HAP-1 (cell line): Measurements from ENCODE around the gene SPEF2.
A peak's percentile ranks its signal among the peaks of the same experiment; 100 is the strongest.

ENCODE experiments used
- DNase-seq, 2 experiments: peaks; one replicate each; pipeline ENCODE4 v3.0.0-alpha.2; 2016 to 2020; ENCODE audit warnings: low spot score in 2 of 2
- H3K27me3 ChIP-seq: fragments of 250-450 bp; sonication (Bioruptor Pico); 2 replicates; pipeline ENCODE4 v1.5.1; 2020; ENCODE audit warnings: low read depth, mild to moderate bottlenecking, moderate library complexity
- H3K36me3 ChIP-seq: fragments of 250-450 bp; sonication (Bioruptor Pico); replicated peaks from 2 replicates; pipeline ENCODE4 v1.5.1; 2020; ENCODE audit warnings: mild to moderate bottlenecking
- H3K4me1 ChIP-seq: fragments of 250-450 bp; sonication (Bioruptor Pico); 2 replicates; pipeline ENCODE4 v1.5.1; 2020; ENCODE audit warnings: mild to moderate bottlenecking
- H3K4me3 ChIP-seq: fragments of 250-450 bp; sonication (Bioruptor Pico); 2 replicates; pipeline ENCODE4 v1.5.1; 2020; ENCODE audit warnings: mild to moderate bottlenecking, moderate library complexity
- H3K9me3 ChIP-seq: fragments of 250-450 bp; sonication (Bioruptor Pico); 2 replicates; pipeline ENCODE4 v1.5.1; 2020; ENCODE audit warnings: mild to moderate bottlenecking, moderate library complexity
- in situ Hi-C: fragments of 300-500 bp; cut with MboI; formaldehyde crosslinking; loops from 3 replicates; pipeline ENCODE4 v1.14.3; 2020; ENCODE audit warnings: low sequenced_read_pairs, inconsistent platforms, mixed read lengths

The SPEF2 gene

DNA sequence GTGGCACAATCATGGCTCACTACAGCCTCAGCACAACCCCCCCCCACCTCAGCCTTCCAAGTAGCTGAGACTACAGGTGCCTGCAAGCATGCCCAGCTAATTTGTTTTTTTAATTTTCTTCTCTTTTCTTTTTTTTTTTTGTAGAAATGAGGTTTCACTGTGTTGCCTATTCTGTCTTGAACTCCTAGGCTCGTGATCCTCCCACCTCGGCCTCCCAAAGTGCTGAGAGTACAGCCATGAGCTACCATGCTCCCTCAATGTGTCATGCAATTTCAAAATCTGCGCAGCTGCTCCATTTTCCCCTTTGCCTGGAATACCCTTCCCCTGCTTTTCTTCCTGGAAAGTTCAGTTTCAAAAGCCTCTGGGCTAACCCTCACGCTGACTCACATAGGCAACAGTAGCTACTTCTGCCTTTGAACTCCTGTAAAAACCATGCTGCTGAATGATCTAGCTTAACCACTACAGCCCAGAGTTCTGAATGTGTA is 168.0 kb downstream of the SPEF2 start:
- in situ Hi-C loops, result no loop called here
- no peaks in the 10 kb centered on the region for H3K27me3 ChIP-seq
- no peak for DNase-seq

DNA sequence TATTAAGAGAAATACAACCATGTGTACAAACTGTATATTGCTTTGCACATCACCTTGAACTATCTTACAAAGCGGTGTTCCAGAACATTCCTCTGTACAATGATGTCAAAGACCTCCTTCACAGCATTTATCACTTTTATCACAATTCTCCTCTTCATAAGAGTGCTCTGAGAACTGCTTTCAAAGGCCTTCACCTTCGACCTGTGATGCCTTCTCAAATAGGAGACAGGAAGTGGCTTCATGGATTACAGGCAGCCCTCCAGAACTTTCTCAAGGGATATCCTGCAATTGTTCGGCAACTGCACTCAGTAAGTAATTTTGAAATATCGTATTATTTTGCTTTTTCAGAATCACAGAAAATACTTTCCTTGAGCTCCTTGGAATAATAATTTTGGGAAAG is 171.1 kb downstream of the SPEF2 start:
- H3K4me1 ChIP-seq, result no peaks in the 10 kb centered on the region
- H3K36me3 ChIP-seq, result no peaks in the 10 kb centered on the region
- in situ Hi-C loops, result no loop called here
- no peak overlapping the region for H3K4me3 ChIP-seq
- H3K9me3 ChIP-seq, result no peaks in the 10 kb centered on the region
- no peak for DNase-seq
- no peaks in the 10 kb centered on the region for H3K27me3 ChIP-seq

More for the DNA sequence above, 168.0 kb downstream of the SPEF2 start:
- Histone ChIP-seq H3K4me1 (no peaks in the 10 kb centered on the region), H3K9me3 (no peaks in the 10 kb centered on the region), H3K36me3 (no peaks in the 10 kb centered on the region), H3K4me3 (no peak overlapping the region)

DNA sequence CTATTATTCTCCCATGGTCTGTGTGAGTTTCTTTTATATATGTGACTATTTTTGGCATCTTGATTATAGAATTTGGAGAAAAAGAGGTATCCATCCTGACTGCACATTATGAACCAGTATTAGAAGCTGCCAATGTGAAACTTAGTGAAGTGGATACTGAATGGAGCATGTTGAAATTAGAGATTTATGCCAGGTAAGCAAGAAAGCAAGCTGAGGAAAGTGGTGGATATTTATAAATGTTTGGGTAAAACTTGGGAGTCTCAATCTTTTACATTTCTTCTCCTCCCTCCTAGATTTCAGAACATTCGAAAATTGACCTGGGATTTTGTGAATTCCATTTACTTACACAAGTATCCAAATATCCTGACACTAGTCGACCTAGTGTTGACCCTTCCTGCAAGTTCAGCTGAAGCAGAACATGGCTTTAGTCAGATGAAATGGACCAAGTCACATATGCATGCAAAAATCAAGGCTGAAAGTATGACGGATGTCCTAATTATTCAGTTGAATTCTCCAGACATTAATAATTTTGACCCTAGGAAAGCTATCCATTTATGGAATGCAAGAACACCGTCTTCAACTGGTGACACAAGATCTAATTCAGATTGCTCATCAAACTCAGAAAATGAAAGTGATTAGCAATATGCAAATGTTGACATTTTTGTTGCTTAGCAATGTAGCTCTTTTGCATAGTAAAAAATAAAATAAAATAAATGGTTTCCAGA is 172.2 kb downstream of the SPEF2 start:
- no peaks in the 10 kb centered on the region for H3K9me3 ChIP-seq
- no peak for DNase-seq
- H3K4me3 ChIP-seq, result no peak overlapping the region
- H3K4me1 ChIP-seq, result no peaks in the 10 kb centered on the region
- in situ Hi-C loops, result no loop called here
- no peaks in the 10 kb centered on the region for H3K27me3 ChIP-seq
- H3K36me3 ChIP-seq, result no peaks in the 10 kb centered on the region

DNA sequence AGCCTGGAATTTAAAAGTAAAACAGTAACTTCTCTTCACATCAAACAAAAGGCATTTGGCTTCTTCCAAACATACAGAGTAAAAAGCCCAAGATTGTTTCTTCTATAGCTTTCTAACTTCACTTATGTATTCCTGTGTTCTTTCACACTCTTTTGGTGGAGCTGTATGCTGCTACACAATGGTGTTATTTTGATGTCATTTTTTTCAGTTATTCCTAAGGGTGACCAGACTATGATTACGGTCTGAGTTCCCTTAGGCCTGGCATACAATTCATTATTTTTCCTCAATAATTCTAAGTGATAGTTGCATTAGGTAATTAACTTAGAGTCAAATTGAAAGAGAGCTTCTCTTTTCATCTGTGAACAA is 172.8 kb downstream of the SPEF2 start:
- Histone ChIP-seq H3K4me1 (no peaks in the 10 kb centered on the region), H3K9me3 (no peaks in the 10 kb centered on the region), H3K4me3 (no peak overlapping the region), H3K27me3 (no peaks in the 10 kb centered on the region), H3K36me3 (no peaks in the 10 kb centered on the region)
- DNase-seq, result no peak
- in situ Hi-C loops, result no loop called here

DNA sequence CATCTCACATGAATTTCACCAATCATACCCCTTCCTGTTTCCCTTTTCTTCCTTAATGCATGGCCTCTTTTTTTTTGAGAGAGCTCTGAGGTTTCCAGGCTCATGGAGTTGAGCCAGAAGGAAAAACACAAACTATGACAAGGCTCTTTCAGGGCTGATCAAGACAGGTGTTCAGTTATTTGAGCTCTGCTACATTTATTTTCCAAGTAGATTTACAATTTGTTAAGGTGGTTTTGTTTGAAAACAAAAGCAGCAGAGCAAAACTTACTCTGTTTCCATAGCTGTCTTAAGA is 176.6 kb downstream of the SPEF2 start:
- H3K27me3 ChIP-seq, result no peaks in the 10 kb centered on the region
- in situ Hi-C loops, result no loop called here
- no peaks in the 10 kb centered on the region for H3K4me1 ChIP-seq
- no peaks in the 10 kb centered on the region for H3K36me3 ChIP-seq
- no peak overlapping the region for H3K4me3 ChIP-seq
- DNase-seq, result no peak
- no peaks in the 10 kb centered on the region for H3K9me3 ChIP-seq

DNA sequence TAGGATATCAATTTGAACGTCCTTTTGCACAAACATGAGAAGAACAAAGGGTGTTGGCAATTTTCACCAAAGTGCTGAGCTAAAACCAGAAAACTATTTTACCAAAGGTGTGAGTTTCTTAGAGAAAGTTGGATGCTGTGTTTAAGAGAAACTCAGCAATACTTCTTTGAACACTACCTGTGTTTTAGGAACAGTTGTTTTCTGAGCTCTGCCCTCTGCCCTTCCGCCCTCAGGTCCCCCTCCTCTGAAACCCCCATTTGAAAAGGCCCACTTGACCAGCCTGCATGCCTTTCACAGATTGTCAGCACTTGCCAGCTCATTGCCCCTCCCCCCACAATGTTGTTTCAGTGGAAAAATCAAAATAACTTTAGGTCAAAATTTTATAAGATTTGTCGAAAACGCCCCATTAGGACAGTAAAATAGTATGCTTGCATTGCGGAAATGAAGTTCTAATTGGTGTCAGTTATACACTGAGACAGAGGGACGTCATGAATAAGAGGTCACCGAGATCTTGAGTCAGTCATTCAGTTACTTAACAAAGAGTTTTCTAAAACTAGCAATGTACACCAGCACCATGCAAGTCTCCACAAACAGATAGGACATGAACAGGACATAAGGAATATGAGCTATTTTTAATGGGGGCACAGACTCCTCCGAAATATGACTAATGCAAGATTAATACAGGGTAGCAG is 177.2 kb downstream of the SPEF2 start:
- in situ Hi-C loops, result no loop called here
- H3K4me3 ChIP-seq, result no peak overlapping the region
- no peak for DNase-seq
- H3K36me3 ChIP-seq, result no peaks in the 10 kb centered on the region
- H3K9me3 ChIP-seq, result no peaks in the 10 kb centered on the region
- no peaks in the 10 kb centered on the region for H3K27me3 ChIP-seq
- no peaks in the 10 kb centered on the region for H3K4me1 ChIP-seq

DNA sequence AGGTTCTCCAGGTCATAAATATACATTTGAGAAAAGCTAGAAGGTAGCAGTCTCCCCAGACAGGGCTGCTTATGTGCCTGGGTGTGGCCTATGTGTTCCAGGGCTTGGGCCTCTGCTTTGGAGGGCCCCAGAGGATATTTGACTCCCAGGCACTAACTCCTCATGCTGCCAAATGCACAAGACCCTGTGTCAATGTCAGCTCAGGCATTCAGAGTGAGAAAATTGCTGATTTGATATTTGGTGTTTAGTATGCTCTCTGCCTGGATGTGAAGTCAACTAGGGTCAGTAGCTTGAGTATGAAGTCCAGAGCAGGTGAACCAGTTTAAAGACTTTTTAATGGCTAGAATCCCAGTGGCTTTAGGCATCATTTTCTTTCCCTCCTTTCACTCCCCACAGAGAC is 181.5 kb downstream of the SPEF2 start:
- Histone ChIP-seq H3K36me3 (no peaks in the 10 kb centered on the region), H3K4me3 (no peak overlapping the region), H3K9me3 (no peaks in the 10 kb centered on the region), H3K4me1 (no peaks in the 10 kb centered on the region), H3K27me3 (no peaks in the 10 kb centered on the region)
- DNase-seq, result no peak
- in situ Hi-C loops, result no loop called here

DNA sequence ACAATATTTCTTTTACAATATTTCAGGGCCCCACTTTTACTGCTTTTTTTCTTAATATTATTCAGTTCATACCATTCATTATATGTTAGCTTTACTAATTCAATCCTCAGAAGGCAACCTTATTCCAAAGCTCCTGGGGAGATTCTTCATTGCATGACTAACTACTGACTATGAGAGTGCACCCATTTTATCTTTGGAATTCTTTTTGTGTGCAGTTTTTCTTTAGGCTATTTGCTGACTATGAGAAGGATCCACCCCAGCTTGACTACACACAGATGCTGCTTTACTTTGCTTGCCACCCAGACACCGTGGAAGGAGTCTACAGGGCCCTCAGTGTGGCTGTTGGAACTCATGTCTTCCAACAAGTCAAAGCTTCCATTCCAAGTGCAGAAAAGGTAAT is 182.1 kb downstream of the SPEF2 start:
- H3K36me3 ChIP-seq, result no peaks in the 10 kb centered on the region
- H3K9me3 ChIP-seq, result no peaks in the 10 kb centered on the region
- in situ Hi-C loops, result no loop called here
- H3K4me3 ChIP-seq, result no peak overlapping the region
- no peaks in the 10 kb centered on the region for H3K4me1 ChIP-seq
- no peak for DNase-seq
- no peaks in the 10 kb centered on the region for H3K27me3 ChIP-seq

DNA sequence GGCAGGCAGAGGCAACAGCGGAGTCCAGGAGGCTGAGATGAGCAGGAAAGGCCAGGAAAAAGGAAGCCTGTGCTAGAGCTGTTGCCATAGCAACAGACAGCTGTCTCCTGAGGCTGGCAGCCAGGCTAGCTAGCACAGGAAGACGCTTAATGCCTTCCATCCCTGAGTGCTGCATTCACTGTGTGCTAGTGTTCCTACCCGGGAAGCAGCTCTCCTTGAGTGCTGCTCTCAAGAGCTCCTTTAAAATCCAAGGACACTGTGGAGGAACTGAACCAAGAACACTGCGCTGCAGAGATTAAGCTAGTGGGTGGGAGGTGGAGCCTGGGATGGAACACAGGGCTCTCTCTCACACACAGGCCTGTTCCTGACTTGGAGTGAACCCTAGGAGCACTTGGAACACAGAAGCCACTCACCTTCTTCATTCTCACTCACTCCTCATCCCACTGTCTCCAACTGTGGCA is 185.6 kb downstream of the SPEF2 start:
- Histone ChIP-seq H3K4me1 (no peaks in the 10 kb centered on the region; the same call in 1 of the 2 replicates), H3K9me3 (no peaks in the 10 kb centered on the region), H3K36me3 (no peaks in the 10 kb centered on the region), H3K4me3 (no peak overlapping the region), H3K27me3 (no peaks in the 10 kb centered on the region)
- peak in 1 of 2 experiments; percentile 24 for DNase-seq
- in situ Hi-C loops, result no loop called here

DNA sequence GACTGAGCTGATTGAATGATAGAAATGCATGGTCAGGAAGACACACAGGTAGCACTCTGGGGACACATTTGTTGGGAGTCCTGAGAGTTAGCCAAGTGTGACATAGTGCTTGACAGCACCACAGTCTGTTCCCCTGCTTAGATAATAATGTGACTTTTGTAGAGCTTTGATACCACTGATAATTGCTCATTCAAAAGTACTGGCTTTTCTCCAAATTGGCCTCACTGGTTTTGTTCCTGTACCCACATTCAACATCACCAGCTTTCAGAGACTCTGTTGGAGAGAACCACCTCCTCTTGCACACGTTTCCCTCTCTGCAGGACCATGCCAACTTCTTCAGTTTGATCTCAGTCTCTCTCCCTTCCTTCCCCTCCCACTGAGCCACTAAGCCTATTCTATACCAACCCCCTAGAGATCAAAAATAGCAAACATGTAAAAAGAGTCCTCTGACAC is 186.6 kb downstream of the SPEF2 start:
- in situ Hi-C loops, result no loop called here

DNA sequence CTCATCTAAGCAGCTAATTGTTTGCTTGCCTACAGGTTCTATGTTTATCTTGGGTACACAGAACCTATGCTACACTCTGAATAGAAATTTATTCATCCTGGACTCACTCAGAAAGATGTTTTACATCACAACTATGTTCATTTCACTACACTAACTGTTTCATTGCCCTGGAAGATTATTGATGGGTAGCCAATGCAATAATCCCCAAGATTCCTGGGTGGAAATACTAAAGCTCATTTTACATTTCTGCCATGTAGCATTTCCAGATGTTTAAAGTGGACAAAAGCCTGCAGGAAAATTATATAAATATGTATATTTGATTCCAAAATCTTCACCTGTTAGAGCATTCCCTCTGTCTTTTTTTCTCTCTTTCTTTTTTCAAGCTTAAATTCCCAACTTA is 187.2 kb downstream of the SPEF2 start:
- no peaks in the 10 kb centered on the region; the same call in 1 of the 2 replicates for H3K4me1 ChIP-seq
- DNase-seq, result no peak
- H3K27me3 ChIP-seq, result no peaks in the 10 kb centered on the region
- H3K36me3 ChIP-seq, result no peaks in the 10 kb centered on the region
- in situ Hi-C loops, result no loop called here
- no peak overlapping the region for H3K4me3 ChIP-seq
- no peaks in the 10 kb centered on the region for H3K9me3 ChIP-seq

More for the DNA sequence above, 186.6 kb downstream of the SPEF2 start:
- no peak for DNase-seq
- H3K9me3 ChIP-seq, result no peaks in the 10 kb centered on the region
- H3K4me1 ChIP-seq, result no peaks in the 10 kb centered on the region; the same call in 1 of the 2 replicates
- H3K4me3 ChIP-seq, result no peak overlapping the region
- H3K36me3 ChIP-seq, result no peaks in the 10 kb centered on the region
- H3K27me3 ChIP-seq, result no peaks in the 10 kb centered on the region

DNA sequence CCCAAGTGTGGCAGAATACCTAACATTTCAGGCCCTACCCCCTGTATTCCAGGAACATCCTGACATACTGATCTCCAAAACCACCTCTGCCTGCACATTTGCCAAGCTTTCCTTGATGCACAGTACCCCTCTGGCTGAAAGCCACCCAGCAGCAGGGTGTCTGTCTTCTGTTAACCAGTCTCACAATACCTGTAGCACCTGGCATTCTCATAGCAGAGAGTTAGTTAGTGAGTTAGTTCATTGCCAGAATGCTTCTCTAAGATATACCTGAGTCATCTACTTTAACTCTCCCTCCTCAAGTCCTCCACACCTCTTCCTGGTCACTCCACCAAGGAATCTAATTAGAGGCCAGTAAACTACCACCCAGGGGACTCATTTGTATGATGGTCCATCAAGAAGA is 192.9 kb downstream of the SPEF2 start:
- in situ Hi-C loops, result no loop called here

DNA sequence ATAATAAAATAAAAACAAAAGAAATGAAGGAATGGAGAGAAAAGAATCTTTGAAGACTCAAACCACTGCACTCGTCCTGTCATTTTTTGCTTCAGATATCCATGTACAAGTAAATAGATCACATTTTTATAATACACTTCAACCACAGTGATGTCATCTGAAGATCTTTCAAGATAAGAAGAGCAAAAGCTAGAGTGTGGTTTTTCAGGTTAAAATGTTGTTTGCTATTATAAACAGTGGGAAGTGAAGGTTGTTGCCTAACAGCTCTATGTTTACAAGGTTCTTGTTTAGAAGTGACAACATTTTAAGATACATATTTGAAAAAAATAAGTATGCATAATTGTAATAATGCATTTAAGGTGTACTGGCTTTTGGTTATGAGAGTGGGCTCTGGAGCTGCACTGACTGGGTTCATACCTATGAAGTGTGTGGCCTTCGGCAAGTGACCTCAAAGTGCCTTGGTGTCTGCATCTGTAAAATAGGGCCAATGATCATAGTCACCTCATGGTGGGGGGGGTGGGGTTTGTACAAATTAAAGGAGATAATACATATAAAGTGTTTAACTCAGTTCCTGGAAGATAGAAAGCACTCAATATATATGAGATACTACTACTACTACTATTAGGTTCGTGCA is 193.6 kb downstream of the SPEF2 start:
- DNase-seq, result no peak
- Histone ChIP-seq H3K27me3 (no peaks in the 10 kb centered on the region), H3K4me3 (no peak overlapping the region), H3K36me3 (no peaks in the 10 kb centered on the region), H3K9me3 (no peaks in the 10 kb centered on the region), H3K4me1 (peaks cover 6% of the 10 kb centered on the region)
- in situ Hi-C loops, result no loop called here

More for the DNA sequence above, 192.9 kb downstream of the SPEF2 start:
- H3K27me3 ChIP-seq, result no peaks in the 10 kb centered on the region
- H3K9me3 ChIP-seq, result no peaks in the 10 kb centered on the region
- peaks cover 6% of the 10 kb centered on the region for H3K4me1 ChIP-seq
- no peaks in the 10 kb centered on the region for H3K36me3 ChIP-seq
- no peak overlapping the region for H3K4me3 ChIP-seq
- DNase-seq, result no peak

DNA sequence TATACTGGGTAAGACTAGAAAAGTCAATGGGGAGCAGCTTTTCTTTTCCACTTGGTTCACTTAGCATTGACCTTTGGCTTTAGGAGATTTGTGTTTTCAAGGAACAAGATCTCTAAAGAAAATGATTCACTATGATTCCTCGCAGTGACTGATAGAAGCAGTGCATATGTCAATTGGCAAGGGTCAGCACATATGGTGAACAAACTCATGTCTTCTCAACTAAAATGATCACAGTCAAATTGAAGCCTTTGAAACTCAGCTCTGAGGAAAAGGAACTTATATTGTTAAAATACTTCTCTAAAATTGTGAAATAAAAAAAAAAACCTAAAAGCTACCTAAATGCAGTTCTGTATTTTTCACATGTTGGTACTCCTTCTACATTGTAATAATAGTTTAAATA is 195.9 kb downstream of the SPEF2 start:
- no peak for DNase-seq
- H3K36me3 ChIP-seq, result no peaks in the 10 kb centered on the region
- H3K27me3 ChIP-seq, result no peaks in the 10 kb centered on the region
- H3K4me3 ChIP-seq, result no peak overlapping the region
- no peaks in the 10 kb centered on the region for H3K9me3 ChIP-seq
- in situ Hi-C loops, result no loop called here
- H3K4me1 ChIP-seq, result peaks cover 6% of the 10 kb centered on the region
